Liver (tissue), 9 donors: ENCODE results near the gene APOA5. TPM values are rescaled to one million over a fixed set of nuclear protein-coding genes. Genes with fewer than 3 reads are reported as not detected.

Experiments
- DNase-seq: peaks from one replicate; pipeline ENCODE4 v3.0.0-alpha.2; 2017; ENCODE audit warnings: low spot score
- H3K27ac ChIP-seq, 2 donors: one replicate each; pipeline ENCODE4 v1.7.0; 2013; ENCODE audit warnings: inconsistent platforms in 2 of 2, low read length in 2 of 2, control low read depth in 1 of 2, low read depth in 1 of 2, mild to moderate bottlenecking in 1 of 2
- H3K27me3 ChIP-seq, 4 donors: one replicate each; pipeline versions ENCODE4 v1.6.1 to v1.7.0; 2013; ENCODE audit warnings: low read length in 3 of 4, inconsistent platforms in 1 of 4, mild to moderate bottlenecking in 1 of 4, moderate library complexity in 1 of 4; ENCODE audit not compliant: control insufficient read depth in 4 of 4, insufficient read depth in 4 of 4
- H3K36me3 ChIP-seq, 4 donors: one replicate each; pipeline versions ENCODE4 v1.6.1 to v1.7.0; 2013; ENCODE audit warnings: low read length in 3 of 4, mild to moderate bottlenecking in 3 of 4, low read depth in 1 of 4, moderate library complexity in 1 of 4; ENCODE audit not compliant: control insufficient read depth in 4 of 4, insufficient read depth in 3 of 4
- H3K4me1 ChIP-seq, 4 donors: one replicate each; pipeline versions ENCODE4 v1.6.1 to v1.7.0; 2013; ENCODE audit warnings: low read length in 3 of 4, mild to moderate bottlenecking in 3 of 4, moderate library complexity in 1 of 4; ENCODE audit not compliant: control insufficient read depth in 4 of 4, insufficient read depth in 4 of 4
- H3K4me3 ChIP-seq, 3 donors: one replicate each; pipeline versions ENCODE4 v1.6.1 to v1.7.0; 2013; ENCODE audit warnings: low read length in 3 of 3, control low read depth in 1 of 3, low read depth in 1 of 3, mild to moderate bottlenecking in 1 of 3
- H3K9ac ChIP-seq, 2 donors: one replicate each; pipeline ENCODE4 v1.7.0; 2013; ENCODE audit warnings: low read length in 2 of 2, mild to moderate bottlenecking in 2 of 2, moderate library complexity in 2 of 2, control low read depth in 1 of 2, low read depth in 1 of 2
- H3K9me3 ChIP-seq, 4 donors: one replicate each; pipeline versions ENCODE4 v1.6.1 to v1.7.0; 2013; ENCODE audit warnings: low read length in 3 of 4; ENCODE audit not compliant: control insufficient read depth in 4 of 4
- EGR1 ChIP-seq, 2 donors: IDR thresholded peaks; 2 replicates each; pipeline ENCODE4 v1.6.1; 2016 to 2018; ENCODE audit warnings: antibody characterized with exemption in 2 of 2, low read depth in 2 of 2
- FOXA1 ChIP-seq: IDR thresholded peaks from 2 replicates; pipeline ENCODE4 v1.6.1; 2016; ENCODE audit warnings: antibody characterized with exemption
- FOXA2 ChIP-seq: IDR thresholded peaks from 2 replicates; pipeline ENCODE4 v1.6.1; 2016; ENCODE audit warnings: antibody characterized with exemption
- GABPA ChIP-seq, 2 donors: IDR thresholded peaks in 1 of 2; conservative IDR thresholded peaks in 1 of 2; 2 replicates each; pipeline ENCODE4 v1.6.1; 2016; ENCODE audit warnings: antibody characterized with exemption in 2 of 2, mild to moderate bottlenecking in 1 of 2, moderate library complexity in 1 of 2
- HNF4A ChIP-seq, 2 donors: conservative IDR thresholded peaks; 2 replicates each; pipeline ENCODE4 v1.6.1; 2016; ENCODE audit warnings: antibody characterized with exemption in 2 of 2, mild to moderate bottlenecking in 2 of 2
- HNF4G ChIP-seq: IDR thresholded peaks from 2 replicates; pipeline ENCODE4 v1.6.1; 2016; ENCODE audit warnings: antibody characterized with exemption
- JUND ChIP-seq, 2 donors: IDR thresholded peaks; 2 replicates each; pipeline ENCODE4 v1.6.1; 2016; ENCODE audit warnings: antibody characterized with exemption in 2 of 2
- NR2F2 ChIP-seq: IDR thresholded peaks from 2 replicates; pipeline ENCODE4 v1.6.1; 2016; ENCODE audit warnings: antibody characterized with exemption
- RAD21 ChIP-seq, 2 donors: IDR thresholded peaks; 2 replicates each; pipeline ENCODE4 v1.6.1; 2016; ENCODE audit warnings: antibody characterized with exemption in 2 of 2, mild to moderate bottlenecking in 2 of 2
- RXRA ChIP-seq, 2 donors: IDR thresholded peaks; 2 replicates each; pipeline ENCODE4 v1.6.1; 2017 to 2018; ENCODE audit warnings: antibody characterized with exemption in 2 of 2, mild to moderate bottlenecking in 1 of 2
- SP1 ChIP-seq: IDR thresholded peaks from 2 replicates; pipeline ENCODE4 v1.6.1; 2018; ENCODE audit warnings: antibody characterized with exemption, mild to moderate bottlenecking
- TAF1 ChIP-seq: conservative IDR thresholded peaks from 2 replicates; pipeline ENCODE4 v1.6.1; 2016; ENCODE audit warnings: antibody characterized with exemption, mild to moderate bottlenecking
- YY1 ChIP-seq: IDR thresholded peaks from 2 replicates; pipeline ENCODE4 v1.6.1; 2016; ENCODE audit warnings: antibody characterized with exemption, mild to moderate bottlenecking
- WGBS: extraction: QIAGEN DNeasy Blood & Tissue Kit; methylation state at CpG from one replicate; pipeline ENCODE4 v1.1.7; 2013; 5-methylcytosine and 5-hydroxymethylcytosine counted together
- polyA plus RNA-seq, 2 donors: library from polyadenylated mRNA; stranded (reverse) in 1 of 2; unstranded in 1 of 2; fragments of 200-250 nt in 1 of 2; fragments of >200 nt in 1 of 2; fragmentation: Nextera tagmentation in 1 of 2; extraction: Ambion mirVana in 1 of 2; gene quantifications; one replicate each; pipeline versions ENCODE4 v1.2.1 to v1.2.3, GENCODE V29; 2013 to 2015
- total RNA-seq, 2 donors: library from RNA; depleted of rRNA; stranded (reverse); fragments of >200 nt; gene quantifications; one replicate each; pipeline ENCODE4 v1.2.3, GENCODE V29; 2014
- TF ChIP-seq, protein P1 (sequence below): fragments of 150-350 bp; IDR thresholded peaks from 2 replicates; pipeline ENCODE4 v1.5.1; 2017; ENCODE audit warnings: improper control_type of control experiment, low read depth, low read length; ENCODE audit not compliant: missing input control
- TF ChIP-seq, protein P2 (sequence below): IDR thresholded peaks from 2 replicates; pipeline ENCODE4 v1.6.1; 2016; ENCODE audit warnings: antibody characterized with exemption
- TF ChIP-seq, protein P3 (sequence below): IDR thresholded peaks from 2 replicates; pipeline ENCODE4 v1.6.1; 2016; ENCODE audit warnings: antibody characterized with exemption
- TF ChIP-seq, protein P4 (sequence below): IDR thresholded peaks from 2 replicates; pipeline ENCODE4 v1.6.1; 2016; ENCODE audit warnings: antibody characterized with exemption, mild to moderate bottlenecking
- TF ChIP-seq, protein P5 (sequence below): IDR thresholded peaks from 2 replicates; pipeline ENCODE4 v1.6.1; 2016; ENCODE audit warnings: antibody characterized with exemption
- donor health status: healthy.
- donor health status: healthy.
- donor health status: healthy.
- donor health status: healthy.
- donor health status: healthy.

APOA5 gene
- total and polyA plus RNA-seq, 4 donors: 7.3 to 1,045 (median 739) TPM

DNA sequence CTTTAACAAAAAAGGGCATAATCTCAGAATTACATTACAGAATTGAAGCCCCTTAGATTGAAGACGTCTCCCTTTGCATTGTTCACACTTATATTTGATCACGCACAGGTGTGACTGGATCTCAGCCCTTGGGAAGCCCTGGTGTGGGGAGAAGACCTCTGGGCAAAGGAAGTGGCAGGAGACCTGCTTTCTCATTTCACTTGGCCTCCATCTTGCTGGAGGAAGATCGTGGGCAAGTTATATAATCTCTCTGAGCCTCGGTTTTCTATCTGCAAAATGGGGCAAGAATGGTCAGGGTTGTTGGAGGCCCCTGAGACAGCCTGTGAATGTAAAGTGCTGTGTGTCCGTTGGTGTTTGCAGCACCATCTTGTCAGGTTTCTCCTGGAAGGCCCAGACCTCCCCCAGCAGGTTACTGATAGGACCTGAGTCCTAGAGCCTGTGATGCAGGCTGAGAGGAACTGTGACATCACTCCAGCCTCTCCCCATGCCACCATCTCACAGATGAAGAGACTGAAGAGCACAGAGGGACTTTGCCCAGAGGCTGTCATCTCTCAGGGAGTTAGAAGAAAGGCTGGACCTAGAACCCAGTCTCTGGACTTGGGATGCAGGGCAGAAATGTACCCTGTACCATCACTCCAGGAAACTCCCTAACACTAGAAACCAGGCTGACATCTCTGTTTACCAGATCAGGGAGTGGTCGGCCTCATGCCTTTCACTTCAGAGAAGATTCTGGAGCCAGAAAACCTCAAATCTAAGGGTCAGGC, 46.8 kb upstream of the APOA5 start:
- H3K9me3 ChIP-seq: no peaks in the 10 kb centered on the region
- H3K4me3 ChIP-seq: no peak overlapping the region
- H3K9ac ChIP-seq: no peak overlapping the region
- no peak for DNase-seq
- 73% methylated on average over 6 of the region's 6 CpGs for WGBS
- H3K27ac ChIP-seq: peak overlapping the region; percentile 61 to 70
- no peaks in the 10 kb centered on the region for H3K27me3 ChIP-seq
- peaks cover 0 to 3% (median under 1%) of the 10 kb centered on the region in 4 donors for H3K36me3 ChIP-seq
- peak; percentile 9 for TF ChIP-seq SP1
- no peak for TF ChIP-seq NR2F2
- peak in 1 of 2 donors; percentile 42 for TF ChIP-seq RXRA (IDR thresholded peaks at IDR 0.05)
- TF ChIP-seq HNF4A (conservative IDR thresholded peaks at IDR 0.05): peak; percentile 66 to 85
- H3K4me1 ChIP-seq: peaks cover 28 to 76% (median 48%) of the 10 kb centered on the region in 4 donors

DNA sequence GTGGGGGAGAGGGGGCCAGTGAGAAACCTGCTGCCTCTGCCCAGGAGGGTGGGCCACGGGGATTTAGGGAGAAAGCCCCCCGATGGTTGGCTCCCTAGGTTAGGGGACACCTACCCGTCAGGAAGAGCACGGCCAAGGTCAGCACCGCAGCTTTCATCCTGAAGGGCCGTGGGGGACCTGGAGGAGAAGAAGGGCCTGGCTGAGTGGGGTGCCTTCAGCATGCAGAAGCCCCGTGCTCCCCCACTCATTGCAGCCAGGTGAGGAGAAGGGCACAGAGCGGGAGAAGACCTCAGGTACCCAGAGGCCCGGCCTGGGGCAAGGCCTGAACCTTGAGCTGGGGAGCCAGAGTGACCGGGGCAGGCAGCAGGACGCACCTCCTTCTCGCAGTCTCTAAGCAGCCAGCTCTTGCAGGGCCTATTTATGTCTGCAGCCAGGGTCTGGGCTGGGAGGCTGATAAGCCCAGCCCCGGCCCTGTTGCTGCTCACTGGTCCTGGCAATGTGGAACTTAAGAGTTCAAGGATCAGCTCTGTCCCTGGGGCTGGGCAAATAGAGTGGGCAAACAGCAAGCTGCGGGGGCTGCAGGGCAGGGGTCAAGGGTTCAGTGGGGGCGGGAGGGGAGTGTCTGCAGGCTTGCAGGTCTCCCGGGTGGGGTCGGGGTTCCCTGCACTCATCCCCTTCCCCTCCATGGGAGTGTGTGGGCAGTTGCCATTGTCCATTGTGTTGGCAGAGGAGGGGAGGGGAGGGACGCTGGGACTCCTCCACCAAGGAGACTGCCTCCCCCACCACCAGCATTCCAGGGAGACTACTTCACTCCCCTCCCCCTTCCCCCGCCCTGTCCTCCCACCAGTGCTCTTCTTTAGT, 45.8 kb upstream of the APOA5 start, which contains the start of gene APOA1:
Gene APOA1, minus strand, starts transcription at position 392 of the 861 bp plus-strand sequence. Its CDS starts 235 bp downstream, at position 157.
- TF ChIP-seq JUND (IDR thresholded peaks at IDR 0.05): peak in 1 of 2 donors; percentile 15
- TF ChIP-seq, protein P1, sequence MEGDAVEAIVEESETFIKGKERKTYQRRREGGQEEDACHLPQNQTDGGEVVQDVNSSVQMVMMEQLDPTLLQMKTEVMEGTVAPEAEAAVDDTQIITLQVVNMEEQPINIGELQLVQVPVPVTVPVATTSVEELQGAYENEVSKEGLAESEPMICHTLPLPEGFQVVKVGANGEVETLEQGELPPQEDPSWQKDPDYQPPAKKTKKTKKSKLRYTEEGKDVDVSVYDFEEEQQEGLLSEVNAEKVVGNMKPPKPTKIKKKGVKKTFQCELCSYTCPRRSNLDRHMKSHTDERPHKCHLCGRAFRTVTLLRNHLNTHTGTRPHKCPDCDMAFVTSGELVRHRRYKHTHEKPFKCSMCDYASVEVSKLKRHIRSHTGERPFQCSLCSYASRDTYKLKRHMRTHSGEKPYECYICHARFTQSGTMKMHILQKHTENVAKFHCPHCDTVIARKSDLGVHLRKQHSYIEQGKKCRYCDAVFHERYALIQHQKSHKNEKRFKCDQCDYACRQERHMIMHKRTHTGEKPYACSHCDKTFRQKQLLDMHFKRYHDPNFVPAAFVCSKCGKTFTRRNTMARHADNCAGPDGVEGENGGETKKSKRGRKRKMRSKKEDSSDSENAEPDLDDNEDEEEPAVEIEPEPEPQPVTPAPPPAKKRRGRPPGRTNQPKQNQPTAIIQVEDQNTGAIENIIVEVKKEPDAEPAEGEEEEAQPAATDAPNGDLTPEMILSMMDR: no peak
- TF ChIP-seq GABPA (IDR thresholded peaks at IDR 0.05 in 1 of 2, conservative IDR thresholded peaks at IDR 0.05 in 1 of 2): no peak
- TF ChIP-seq, protein P2, sequence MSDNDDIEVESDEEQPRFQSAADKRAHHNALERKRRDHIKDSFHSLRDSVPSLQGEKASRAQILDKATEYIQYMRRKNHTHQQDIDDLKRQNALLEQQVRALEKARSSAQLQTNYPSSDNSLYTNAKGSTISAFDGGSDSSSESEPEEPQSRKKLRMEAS: peak; percentile 60
- TF ChIP-seq, protein P3, sequence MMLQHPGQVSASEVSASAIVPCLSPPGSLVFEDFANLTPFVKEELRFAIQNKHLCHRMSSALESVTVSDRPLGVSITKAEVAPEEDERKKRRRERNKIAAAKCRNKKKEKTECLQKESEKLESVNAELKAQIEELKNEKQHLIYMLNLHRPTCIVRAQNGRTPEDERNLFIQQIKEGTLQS: peak; percentile 52
- TF ChIP-seq HNF4A (conservative IDR thresholded peaks at IDR 0.05): peak; percentile 88 to 93
- TF ChIP-seq, protein P4, sequence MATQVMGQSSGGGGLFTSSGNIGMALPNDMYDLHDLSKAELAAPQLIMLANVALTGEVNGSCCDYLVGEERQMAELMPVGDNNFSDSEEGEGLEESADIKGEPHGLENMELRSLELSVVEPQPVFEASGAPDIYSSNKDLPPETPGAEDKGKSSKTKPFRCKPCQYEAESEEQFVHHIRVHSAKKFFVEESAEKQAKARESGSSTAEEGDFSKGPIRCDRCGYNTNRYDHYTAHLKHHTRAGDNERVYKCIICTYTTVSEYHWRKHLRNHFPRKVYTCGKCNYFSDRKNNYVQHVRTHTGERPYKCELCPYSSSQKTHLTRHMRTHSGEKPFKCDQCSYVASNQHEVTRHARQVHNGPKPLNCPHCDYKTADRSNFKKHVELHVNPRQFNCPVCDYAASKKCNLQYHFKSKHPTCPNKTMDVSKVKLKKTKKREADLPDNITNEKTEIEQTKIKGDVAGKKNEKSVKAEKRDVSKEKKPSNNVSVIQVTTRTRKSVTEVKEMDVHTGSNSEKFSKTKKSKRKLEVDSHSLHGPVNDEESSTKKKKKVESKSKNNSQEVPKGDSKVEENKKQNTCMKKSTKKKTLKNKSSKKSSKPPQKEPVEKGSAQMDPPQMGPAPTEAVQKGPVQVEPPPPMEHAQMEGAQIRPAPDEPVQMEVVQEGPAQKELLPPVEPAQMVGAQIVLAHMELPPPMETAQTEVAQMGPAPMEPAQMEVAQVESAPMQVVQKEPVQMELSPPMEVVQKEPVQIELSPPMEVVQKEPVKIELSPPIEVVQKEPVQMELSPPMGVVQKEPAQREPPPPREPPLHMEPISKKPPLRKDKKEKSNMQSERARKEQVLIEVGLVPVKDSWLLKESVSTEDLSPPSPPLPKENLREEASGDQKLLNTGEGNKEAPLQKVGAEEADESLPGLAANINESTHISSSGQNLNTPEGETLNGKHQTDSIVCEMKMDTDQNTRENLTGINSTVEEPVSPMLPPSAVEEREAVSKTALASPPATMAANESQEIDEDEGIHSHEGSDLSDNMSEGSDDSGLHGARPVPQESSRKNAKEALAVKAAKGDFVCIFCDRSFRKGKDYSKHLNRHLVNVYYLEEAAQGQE: peak; percentile 92
- TF ChIP-seq RAD21 (IDR thresholded peaks at IDR 0.05): peak; percentile 49 to 68
- TF ChIP-seq TAF1: peak; percentile 97
- TF ChIP-seq FOXA1: no peak
- TF ChIP-seq HNF4G: peak; percentile 23
- peak; percentile 88 to 93 for TF ChIP-seq RXRA (IDR thresholded peaks at IDR 0.05)
- peak; percentile 63 for TF ChIP-seq NR2F2
- TF ChIP-seq, protein P5, sequence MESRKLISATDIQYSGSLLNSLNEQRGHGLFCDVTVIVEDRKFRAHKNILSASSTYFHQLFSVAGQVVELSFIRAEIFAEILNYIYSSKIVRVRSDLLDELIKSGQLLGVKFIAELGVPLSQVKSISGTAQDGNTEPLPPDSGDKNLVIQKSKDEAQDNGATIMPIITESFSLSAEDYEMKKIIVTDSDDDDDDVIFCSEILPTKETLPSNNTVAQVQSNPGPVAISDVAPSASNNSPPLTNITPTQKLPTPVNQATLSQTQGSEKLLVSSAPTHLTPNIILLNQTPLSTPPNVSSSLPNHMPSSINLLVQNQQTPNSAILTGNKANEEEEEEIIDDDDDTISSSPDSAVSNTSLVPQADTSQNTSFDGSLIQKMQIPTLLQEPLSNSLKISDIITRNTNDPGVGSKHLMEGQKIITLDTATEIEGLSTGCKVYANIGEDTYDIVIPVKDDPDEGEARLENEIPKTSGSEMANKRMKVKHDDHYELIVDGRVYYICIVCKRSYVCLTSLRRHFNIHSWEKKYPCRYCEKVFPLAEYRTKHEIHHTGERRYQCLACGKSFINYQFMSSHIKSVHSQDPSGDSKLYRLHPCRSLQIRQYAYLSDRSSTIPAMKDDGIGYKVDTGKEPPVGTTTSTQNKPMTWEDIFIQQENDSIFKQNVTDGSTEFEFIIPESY: no peak
- TF ChIP-seq EGR1 (IDR thresholded peaks at IDR 0.05; ENCODE audit: low read depth in 2 of 2): peak; percentile 81 to 89
- peak; percentile 86 for TF ChIP-seq YY1
- peak; percentile 88 for TF ChIP-seq SP1
- TF ChIP-seq FOXA2: no peak
- Histone ChIP-seq H3K9me3 (no peaks in the 10 kb centered on the region), H3K9ac (peak within 1 kb of the TSS; percentile 48 to 81), H3K27ac (peak within 1 kb of the TSS; percentile 86 to 94), H3K4me3 (peak within 1 kb of the TSS; percentile 58 to 73 (median 59)), H3K27me3 (no peaks in the 10 kb centered on the region), H3K36me3 (no peaks in the 10 kb centered on the region), H3K4me1 (peaks cover 21 to 82% (median 51%) of the 10 kb centered on the region in 4 donors)
- WGBS: 33% methylated on average over 19 of the region's 19 CpGs
- DNase-seq: peak; percentile 76
